ENCODE data around the gene CPVL.

- no peak for TF ChIP-seq POLR2A (IDR thresholded peaks at IDR 0.05)
- no peak for TF ChIP-seq CTCF (IDR thresholded peaks at IDR 0.05)
- TF ChIP-seq EP300 (IDR thresholded peaks at IDR 0.05) = no peak
- TF ChIP-seq POLR2AphosphoS5 (IDR thresholded peaks at IDR 0.05) = no peak
Observed at GRCh38 chr7:29109358-29109757, 37.0 kb downstream of the CPVL start.

All from suprapubic skin (tissue), 4 donors.